HUES6 (cell line): Measurements from ENCODE around the gene DCAF8.

Experiments used
- H3K27ac ChIP-seq: 2 replicates; pipeline ENCODE4 v1.7.0; 2013; ENCODE audit warnings: low read depth, mild to moderate bottlenecking, low read length, inconsistent platforms
- H3K27me3 ChIP-seq: 2 replicates; pipeline ENCODE4 v1.6.1; 2013; ENCODE audit warnings: low read length; ENCODE audit not compliant: control insufficient read depth, insufficient read depth
- H3K36me3 ChIP-seq: 2 replicates; pipeline ENCODE4 v1.6.1; 2013; ENCODE audit warnings: low read length; ENCODE audit not compliant: control insufficient read depth, insufficient read depth
- H3K4me1 ChIP-seq: 2 replicates; pipeline ENCODE4 v1.6.1; 2013; ENCODE audit warnings: low read length; ENCODE audit not compliant: control insufficient read depth, insufficient read depth
- H3K4me3 ChIP-seq: 2 replicates; pipeline ENCODE4 v1.5.1; 2013; ENCODE audit warnings: low read depth, low read length
- H3K9ac ChIP-seq: one replicate; pipeline ENCODE4 v1.6.1; 2013; ENCODE audit warnings: mild to moderate bottlenecking, low read length
- H3K9me3 ChIP-seq: 2 replicates; pipeline ENCODE4 v1.6.1; 2013; ENCODE audit warnings: low read depth, low read length; ENCODE audit not compliant: control insufficient read depth, insufficient read depth

Gene DCAF8

GRCh38 chr1:160197231-160197630 lies 65.1 kb downstream of the DCAF8 start:
- no peaks in the 10 kb centered on the region for H3K36me3 ChIP-seq
- H3K4me3 ChIP-seq = no peak overlapping the region
- H3K27ac ChIP-seq = no peak overlapping the region
- H3K9ac ChIP-seq = no peak overlapping the region
- H3K9me3 ChIP-seq = no peaks in the 10 kb centered on the region
- H3K4me1 ChIP-seq = peaks cover 17% of the 10 kb centered on the region
- no peaks in the 10 kb centered on the region for H3K27me3 ChIP-seq

DNA sequence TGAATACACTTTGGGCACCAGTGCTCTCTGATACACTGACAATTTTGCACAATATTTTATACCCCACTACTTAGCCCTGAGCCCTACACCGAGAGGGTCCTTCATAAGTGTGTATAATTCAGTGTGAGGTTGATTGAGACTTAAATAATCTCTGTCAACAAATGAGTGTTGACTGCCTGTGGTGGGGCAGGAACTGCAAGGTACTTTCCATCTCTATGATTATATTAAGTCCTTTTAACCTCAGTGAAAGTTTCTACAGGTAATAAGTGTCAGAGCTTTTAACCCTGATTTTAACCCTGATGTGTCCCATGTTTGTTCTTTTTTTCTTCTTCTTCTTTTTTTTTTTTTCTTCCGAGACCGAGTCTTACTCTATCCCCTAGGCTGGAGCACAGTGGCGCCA lies 66.2 kb downstream of the DCAF8 start:
- Histone ChIP-seq H3K9ac (no peak overlapping the region), H3K9me3 (no peaks in the 10 kb centered on the region), H3K36me3 (no peaks in the 10 kb centered on the region), H3K4me1 (peaks cover 22% of the 10 kb centered on the region), H3K4me3 (no peak overlapping the region), H3K27ac (no peak overlapping the region), H3K27me3 (no peaks in the 10 kb centered on the region)

- H3K36me3 ChIP-seq = no peaks in the 10 kb centered on the region
- no peak overlapping the region for H3K27ac ChIP-seq
- no peak overlapping the region for H3K4me3 ChIP-seq
- no peak overlapping the region for H3K9ac ChIP-seq
- H3K4me1 ChIP-seq = peaks cover 37% of the 10 kb centered on the region
- H3K27me3 ChIP-seq = no peaks in the 10 kb centered on the region
- H3K9me3 ChIP-seq = no peaks in the 10 kb centered on the region
These were observed 67.7 kb downstream of the DCAF8 start for GRCh38 chr1:160194737-160195059.

- no peaks in the 10 kb centered on the region for H3K9me3 ChIP-seq
- H3K36me3 ChIP-seq = no peaks in the 10 kb centered on the region
- peaks cover 41% of the 10 kb centered on the region for H3K4me1 ChIP-seq
- no peaks in the 10 kb centered on the region for H3K27me3 ChIP-seq
- H3K27ac ChIP-seq = no peak overlapping the region
- H3K9ac ChIP-seq = no peak overlapping the region
- no peak overlapping the region for H3K4me3 ChIP-seq
These were observed 68.3 kb downstream of the DCAF8 start for GRCh38 chr1:160193832-160194736.

DNA sequence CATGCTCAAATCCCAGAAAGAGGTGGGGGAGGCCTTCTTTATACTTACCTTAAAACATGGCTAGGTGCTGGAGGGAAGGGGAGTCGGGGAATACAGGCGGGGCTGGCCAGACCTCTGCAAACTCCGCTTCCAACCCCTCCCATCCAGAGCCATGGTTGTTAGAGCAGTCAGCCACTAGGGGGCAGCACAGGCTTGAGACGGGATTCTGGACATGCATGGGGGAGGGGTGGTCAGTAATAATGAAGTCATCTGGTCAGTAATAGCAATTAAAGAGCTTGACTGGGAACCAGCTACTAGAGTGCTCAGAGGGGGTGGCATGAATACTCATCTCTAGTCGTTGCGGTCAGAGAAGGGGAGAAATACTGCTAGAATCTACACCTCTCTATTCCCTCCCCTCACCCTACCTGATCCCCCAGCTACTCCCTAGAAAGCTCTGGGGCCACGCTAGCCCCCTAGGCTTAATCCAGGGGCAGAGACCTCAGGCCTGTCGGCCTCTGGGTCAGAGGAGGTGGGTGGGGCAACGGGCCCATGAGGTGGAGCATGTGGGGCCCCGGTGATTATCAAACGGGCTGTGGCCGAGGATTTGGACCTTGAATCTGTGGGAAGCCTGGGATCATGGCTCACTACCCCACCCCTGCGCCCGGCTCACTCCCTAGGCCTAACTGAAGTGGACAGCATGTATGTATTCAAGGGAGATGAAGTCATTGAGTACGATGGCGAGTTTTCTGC lies 69.1 kb downstream of the DCAF8 start:
- H3K4me3 ChIP-seq = no peak overlapping the region
- H3K4me1 ChIP-seq = peaks cover 41% of the 10 kb centered on the region
- no peak overlapping the region for H3K27ac ChIP-seq
- H3K9ac ChIP-seq = no peak overlapping the region
- no peaks in the 10 kb centered on the region for H3K9me3 ChIP-seq
- H3K27me3 ChIP-seq = no peaks in the 10 kb centered on the region
- H3K36me3 ChIP-seq = no peaks in the 10 kb centered on the region

DNA sequence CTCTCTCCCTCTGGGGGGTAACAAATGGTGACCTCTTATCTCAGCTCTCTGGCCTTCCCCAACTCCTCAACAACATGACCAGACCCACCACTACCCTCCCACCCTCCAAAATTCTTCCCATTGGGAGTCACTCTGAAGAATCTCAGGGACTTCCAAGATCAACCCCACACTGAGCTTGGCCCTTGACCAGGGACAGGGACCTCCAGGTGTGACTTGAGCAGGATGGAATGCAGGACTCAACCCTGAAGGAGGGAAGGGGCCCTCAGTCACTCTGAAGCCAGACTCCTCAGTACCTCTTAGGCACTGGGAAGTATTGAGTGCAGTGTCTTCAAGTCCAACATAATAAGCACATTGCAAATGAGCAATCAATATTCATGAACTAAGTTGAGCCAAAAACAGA lies 70.1 kb downstream of the DCAF8 start:
- H3K27ac ChIP-seq = no peak overlapping the region
- H3K4me3 ChIP-seq = no peak overlapping the region
- peaks cover 42% of the 10 kb centered on the region for H3K4me1 ChIP-seq
- no peaks in the 10 kb centered on the region for H3K27me3 ChIP-seq
- no peaks in the 10 kb centered on the region for H3K36me3 ChIP-seq
- no peaks in the 10 kb centered on the region for H3K9me3 ChIP-seq
- peak overlapping the region; percentile 12 for H3K9ac ChIP-seq

- no peaks in the 10 kb centered on the region for H3K27me3 ChIP-seq
- H3K9ac ChIP-seq = no peak overlapping the region
- no peaks in the 10 kb centered on the region for H3K9me3 ChIP-seq
- peaks cover 46% of the 10 kb centered on the region for H3K4me1 ChIP-seq
- H3K27ac ChIP-seq = no peak overlapping the region
- no peaks in the 10 kb centered on the region for H3K36me3 ChIP-seq
- H3K4me3 ChIP-seq = no peak overlapping the region
These were observed 70.6 kb downstream of the DCAF8 start for GRCh38 chr1:160191756-160192155.

- Histone ChIP-seq H3K9me3 (no peaks in the 10 kb centered on the region), H3K27me3 (no peaks in the 10 kb centered on the region), H3K27ac (no peak within 1 kb of the TSS), H3K36me3 (no peaks in the 10 kb centered on the region), H3K9ac (no peak within 1 kb of the TSS), H3K4me3 (no peak within 1 kb of the TSS), H3K4me1 (peaks cover 51% of the 10 kb centered on the region)
These were observed 72.4 kb downstream of the DCAF8 start, which contains the start of gene CASQ1 for GRCh38 chr1:160189649-160190625. Gene CASQ1, plus strand, starts transcription at chr1:160190575. Its CDS starts 177 bp downstream, at chr1:160190752.

DNA sequence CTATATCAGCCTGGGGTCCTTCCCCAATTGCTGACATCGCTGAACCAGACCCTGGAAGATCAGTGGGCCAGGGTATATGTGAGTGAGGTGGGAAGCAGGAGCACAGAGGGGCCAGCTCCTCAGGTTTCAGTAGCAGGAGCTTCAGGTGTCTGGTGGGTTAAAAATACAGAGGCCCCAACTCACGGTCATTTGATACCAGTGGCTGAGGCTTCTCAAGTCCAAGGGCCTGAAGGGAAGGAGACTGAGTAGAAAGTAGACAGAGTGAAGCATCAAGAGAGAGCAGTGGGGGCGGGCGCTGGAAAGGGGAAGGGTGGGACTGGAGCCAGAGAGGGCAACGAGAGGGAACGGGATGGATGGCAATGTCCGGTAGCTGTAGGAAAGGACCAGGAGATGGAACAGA lies 74.0 kb downstream of the DCAF8 start:
- Histone ChIP-seq H3K36me3 (no peaks in the 10 kb centered on the region), H3K27me3 (no peaks in the 10 kb centered on the region), H3K9ac (no peak overlapping the region), H3K4me1 (peaks cover 45% of the 10 kb centered on the region), H3K27ac (no peak overlapping the region), H3K4me3 (no peak overlapping the region), H3K9me3 (no peaks in the 10 kb centered on the region)

DNA sequence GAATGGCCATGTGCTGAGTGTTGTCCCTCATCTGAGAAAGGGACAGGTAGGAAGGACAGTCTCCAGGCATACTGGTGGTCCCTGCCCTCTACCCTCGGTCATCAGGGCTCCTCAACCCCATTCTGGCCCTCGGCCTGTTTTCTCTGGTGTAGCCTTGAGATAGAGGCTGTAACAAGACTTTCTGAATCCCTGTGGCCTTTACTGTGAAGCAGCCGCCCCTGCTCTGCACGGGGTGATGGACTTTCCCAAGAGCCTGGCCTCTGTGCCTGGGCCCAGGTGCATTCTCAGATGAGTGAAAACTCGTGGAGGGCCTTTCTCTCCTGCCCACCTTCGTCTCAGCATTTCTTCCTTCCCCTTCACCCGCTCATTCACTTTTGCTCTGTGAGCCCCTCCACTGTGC lies 74.9 kb downstream of the DCAF8 start:
- Histone ChIP-seq H3K9me3 (no peaks in the 10 kb centered on the region), H3K27me3 (no peaks in the 10 kb centered on the region), H3K9ac (no peak overlapping the region), H3K4me3 (no peak overlapping the region), H3K4me1 (peaks cover 36% of the 10 kb centered on the region), H3K36me3 (no peaks in the 10 kb centered on the region), H3K27ac (no peak overlapping the region)
